ENCODE results near the gene GLT6D1.

GLT6D1 gene

DNA sequence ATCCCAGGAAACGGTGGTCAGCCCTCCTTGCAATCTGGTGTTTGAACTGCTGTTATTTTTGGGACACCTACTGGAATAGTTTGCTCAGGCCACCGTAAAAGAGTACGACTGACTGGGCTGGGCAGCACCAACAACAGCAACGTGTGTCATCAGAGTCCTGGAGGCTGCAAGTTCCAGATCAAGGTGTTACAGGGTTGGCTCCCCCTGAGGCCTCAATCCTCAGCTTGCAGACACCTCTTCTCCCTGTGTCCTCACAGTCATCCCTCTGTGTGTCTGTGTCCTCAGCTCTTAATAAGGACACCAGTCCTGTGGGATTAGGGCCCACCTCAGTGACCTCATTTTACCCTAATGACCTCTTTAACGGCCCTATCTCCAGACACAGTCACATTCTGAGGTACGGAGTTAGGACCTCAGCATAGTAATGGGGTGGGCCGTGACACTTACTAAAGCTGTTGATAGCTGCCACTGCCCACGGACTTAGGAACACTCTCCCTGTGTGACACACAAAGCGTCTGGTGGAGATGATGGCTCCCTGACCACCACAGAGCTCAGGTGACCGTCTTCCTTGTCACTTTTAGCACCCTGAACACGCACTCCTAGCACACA, 16.8 kb downstream of the GLT6D1 start:
- DNase-seq (ENCODE audit: low spot score), result no peak

GRCh38 chr9:135620558-135620957, 18.8 kb downstream of the GLT6D1 start:
- no peak for DNase-seq (ENCODE audit: low spot score)

DNA sequence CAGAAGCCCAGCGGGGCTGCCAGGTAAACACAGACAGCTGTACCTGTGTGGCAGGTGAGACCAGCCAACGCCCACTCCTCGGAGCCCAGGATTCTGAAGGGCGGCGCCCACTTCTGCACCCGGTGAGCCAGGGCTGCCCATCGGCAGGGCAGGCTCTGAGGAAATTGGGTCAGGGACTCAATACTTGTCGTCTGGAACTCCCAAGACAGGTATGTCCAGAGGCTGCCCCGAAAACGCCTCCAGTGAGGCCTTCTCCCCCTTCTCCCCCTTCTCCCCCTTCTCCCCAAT, 19.8 kb downstream of the GLT6D1 start:
- DNase-seq (ENCODE audit: low spot score), result no peak

DNA sequence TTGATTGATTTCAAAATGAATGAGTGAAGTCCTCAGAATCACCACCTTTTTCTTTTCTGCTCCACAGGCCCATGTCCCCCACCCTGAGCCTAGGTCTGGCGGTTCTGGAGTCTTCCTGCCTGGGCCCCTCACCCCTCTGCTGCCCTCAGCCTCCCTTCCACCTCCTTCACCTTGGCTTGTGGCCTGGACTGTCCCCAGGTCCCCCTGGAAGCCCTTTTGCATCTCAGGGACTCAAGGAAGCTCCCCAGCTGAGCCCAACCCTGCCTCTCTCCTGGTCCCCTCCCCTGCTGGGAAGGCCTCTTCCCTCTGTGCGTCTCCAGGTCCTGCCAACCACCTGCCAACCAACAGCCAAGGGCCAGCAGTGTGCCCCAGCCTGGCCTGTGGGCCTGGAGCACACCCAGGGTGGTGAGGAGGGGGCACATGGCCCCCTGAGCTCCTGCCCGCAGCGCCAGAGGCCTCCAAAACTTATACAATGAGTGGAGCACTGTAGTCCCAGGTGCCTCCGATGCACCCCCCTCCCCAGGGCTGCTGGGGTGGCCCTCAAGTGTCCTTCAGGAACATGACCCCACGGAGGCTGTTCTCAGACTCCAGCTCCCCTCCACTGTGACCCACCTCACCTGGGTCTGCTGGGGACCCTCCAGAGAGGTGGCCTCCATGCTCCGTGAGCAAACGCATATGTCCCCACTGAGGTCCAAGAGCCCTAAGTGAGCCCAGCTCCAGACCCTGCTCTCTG, 20.3 kb downstream of the GLT6D1 start:
- DNase-seq (ENCODE audit: low spot score), result no peak

GRCh38 chr9:135617991-135618411, 21.3 kb downstream of the GLT6D1 start:
- DNase-seq (ENCODE audit: low spot score), result no peak

GRCh38 chr9:135617538-135617900, 21.8 kb downstream of the GLT6D1 start:
- no peak for DNase-seq (ENCODE audit: low spot score)

- no peak for DNase-seq (ENCODE audit: low spot score)
Observed at GRCh38 chr9:135616619-135617537, 22.5 kb downstream of the GLT6D1 start.

GRCh38 chr9:135615666-135616618, 23.4 kb downstream of the GLT6D1 start:
- DNase-seq (ENCODE audit: low spot score), result no peak

GRCh38 chr9:135614821-135615665, 24.3 kb downstream of the GLT6D1 start:
- DNase-seq (ENCODE audit: low spot score), result no peak

GRCh38 chr9:135613946-135614805, 25.2 kb downstream of the GLT6D1 start:
- DNase-seq (ENCODE audit: low spot score), result no peak

- no peak for DNase-seq (ENCODE audit: low spot score)
Observed at GRCh38 chr9:135612981-135613910, 26.1 kb downstream of the GLT6D1 start.

DNA sequence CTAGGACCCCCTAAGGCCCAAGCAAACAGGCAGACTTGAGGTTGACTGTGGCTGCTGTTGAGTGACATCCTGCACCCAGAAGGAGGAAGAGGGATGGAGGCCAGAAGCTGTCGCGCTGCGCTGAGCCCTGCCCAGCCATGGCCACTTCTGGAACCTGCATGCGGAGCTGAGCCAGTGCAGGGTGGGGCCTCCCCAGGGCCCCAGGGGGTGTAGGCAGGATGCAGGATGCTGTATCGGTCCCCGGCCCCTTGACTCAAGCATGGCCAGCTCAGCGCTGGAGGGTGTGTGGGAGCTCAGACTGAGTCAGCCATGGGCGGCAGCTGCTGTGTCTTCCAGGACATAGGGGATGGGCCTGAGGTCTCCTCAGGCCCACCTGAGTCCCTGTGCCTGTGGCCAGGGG, 26.9 kb downstream of the GLT6D1 start:
- DNase-seq (ENCODE audit: low spot score), result no peak

- DNase-seq (ENCODE audit: low spot score), result no peak
Observed at GRCh38 chr9:135611875-135612209, 27.5 kb downstream of the GLT6D1 start.

DNA sequence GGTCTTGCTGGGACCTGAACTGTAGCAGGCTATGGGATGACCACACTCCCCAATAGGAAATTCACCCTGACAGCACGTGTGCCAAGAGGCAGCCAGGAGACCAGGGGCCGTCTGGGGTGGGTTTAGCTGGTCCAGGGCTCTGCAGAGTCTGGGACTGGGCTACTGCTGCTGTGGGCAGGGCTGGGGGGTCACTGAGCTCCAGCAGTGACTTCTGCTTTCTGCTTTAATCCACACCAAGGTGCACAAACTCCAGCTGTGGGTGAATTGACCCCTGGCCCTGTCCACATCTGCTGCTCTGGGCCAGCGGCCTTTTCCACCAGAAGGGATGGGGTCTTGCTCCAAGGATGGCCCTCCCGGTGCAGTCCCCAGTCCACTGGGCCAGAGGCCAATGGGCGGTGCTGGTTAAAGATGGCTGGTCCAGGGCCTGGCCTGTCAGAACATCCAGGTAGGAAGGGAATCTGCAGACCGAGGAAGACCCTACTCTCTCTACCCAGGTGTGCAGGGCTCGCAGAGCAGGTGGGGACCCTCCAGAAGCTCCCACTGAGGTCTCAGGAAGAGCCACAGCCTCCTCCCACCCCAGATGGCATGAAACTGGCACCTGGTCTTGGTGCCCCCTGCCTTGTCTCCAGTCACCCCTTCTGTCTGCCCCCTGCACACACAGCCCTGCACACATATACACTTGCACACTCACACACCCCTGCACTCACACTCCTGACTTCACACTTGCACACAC, 28.0 kb downstream of the GLT6D1 start:
- no peak for DNase-seq (ENCODE audit: low spot score)

DNA sequence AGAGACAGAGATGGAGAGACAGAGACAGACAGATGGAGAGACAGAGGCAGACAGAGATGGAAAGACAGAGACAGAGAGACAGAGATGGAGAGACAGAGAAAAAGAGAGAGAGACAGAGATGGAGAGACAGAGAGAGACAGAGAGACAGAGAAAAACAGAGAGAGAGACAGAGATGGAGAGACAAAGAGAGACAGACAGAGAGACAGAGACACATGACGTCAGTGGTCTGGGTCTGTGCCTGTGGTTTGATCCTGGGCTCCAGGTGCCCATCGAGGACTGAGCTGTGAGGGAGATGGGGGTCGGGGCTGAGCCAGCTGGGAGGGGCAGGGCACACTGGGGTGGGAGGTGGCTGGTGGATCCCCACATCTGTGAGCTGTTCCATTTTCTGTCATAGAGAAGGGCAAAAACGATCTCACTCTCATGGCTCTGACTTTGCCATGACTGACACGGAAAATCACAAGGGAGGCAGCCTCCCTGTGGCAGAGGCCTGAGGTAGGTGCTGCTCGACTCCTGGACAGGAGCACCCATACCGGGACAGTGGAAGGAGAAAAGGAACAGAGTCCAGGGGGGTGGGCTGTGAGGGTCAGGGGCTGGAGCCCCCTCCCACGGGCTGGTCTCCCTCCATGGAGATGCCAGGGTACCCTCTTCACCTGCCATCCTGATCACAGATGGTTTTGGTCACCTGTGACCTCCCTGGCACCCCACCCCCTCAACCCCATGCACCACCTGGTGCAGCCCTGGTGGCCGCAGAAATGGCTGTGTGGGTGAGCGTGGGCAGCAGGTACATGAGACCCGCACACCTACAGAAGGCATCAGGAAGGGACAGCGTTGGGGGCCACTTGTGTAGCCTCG, 28.8 kb downstream of the GLT6D1 start:
- no peak for DNase-seq (ENCODE audit: low spot score)

GRCh38 chr9:135609366-135609955, 29.9 kb downstream of the GLT6D1 start:
- no peak for DNase-seq (ENCODE audit: low spot score)

- DNase-seq (ENCODE audit: low spot score), result no peak
Observed at GRCh38 chr9:135608999-135609317, 30.4 kb downstream of the GLT6D1 start.

Measured in hematopoietic multipotent progenitor cell treated with erythropoietin and hydrocortisone succinate and interleukin-3 and kit ligand, for 17 days (in vitro differentiated cells).